HG03280 (cell line): ENCODE measurements around the gene RGS6.

Experiments used
- ATAC-seq: cut with Tn5 transposase; IDR thresholded peaks from one replicate; pipeline ENCODE4 v1.9.1; 2021; ENCODE audit warnings: mild to moderate bottlenecking, moderate library complexity; ENCODE audit not compliant: unreplicated experiment

RGS6 gene

DNA sequence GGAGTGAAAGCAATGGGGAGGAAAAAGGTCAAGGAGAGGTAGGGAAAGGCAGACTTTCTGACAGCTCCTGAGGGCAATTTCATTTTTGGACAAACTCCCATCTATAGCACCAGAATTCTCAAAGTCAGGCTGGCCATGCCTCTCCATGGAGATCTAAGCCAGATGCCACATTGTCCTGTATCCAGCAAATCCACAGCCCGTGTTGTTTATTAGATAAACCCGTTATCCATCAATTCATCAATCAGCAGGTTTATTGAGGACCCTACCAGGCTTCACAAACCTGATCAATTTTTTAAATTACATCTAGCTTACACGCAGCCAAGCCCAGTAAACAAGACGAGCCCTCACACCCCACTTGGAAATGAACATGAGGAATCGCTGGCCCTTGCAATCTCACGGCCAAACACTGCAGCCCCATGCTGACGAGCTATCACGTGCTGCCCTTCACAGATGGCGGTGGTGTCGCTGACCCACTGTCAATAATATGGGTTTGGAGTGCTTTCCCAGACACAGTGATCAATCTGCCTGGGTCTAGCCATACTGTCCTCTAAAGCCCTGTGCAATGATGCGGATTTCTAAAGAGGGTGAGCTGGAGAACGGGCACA, 628.8 kb downstream of the RGS6 start:
- ATAC-seq, result no peak

- no peak for ATAC-seq
Observed at GRCh38 chr14:72562300-72562699, 630.1 kb downstream of the RGS6 start.

GRCh38 chr14:72563676-72564075, 631.4 kb downstream of the RGS6 start:
- no peak for ATAC-seq

GRCh38 chr14:72565149-72565559, 632.9 kb downstream of the RGS6 start:
- no peak for ATAC-seq

DNA sequence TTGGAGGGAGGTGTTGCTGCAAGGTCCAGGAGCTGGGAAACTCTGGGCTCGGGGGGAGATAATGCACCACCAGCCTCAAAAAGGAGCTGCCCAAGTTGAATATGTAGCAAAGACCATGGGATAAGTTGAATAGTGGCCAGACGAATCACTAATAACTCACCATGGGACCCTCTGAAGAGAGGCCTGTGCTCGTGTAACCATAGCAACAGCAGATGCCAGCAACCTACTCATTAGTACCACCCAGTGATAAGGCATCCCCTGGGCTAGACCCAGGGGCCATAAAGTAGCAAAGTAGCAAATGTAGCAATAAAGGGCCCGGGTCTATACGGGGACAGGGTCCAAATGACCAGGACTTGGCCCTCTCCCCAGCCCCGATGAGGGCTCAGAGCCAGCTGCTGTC, 633.7 kb downstream of the RGS6 start:
- no peak for ATAC-seq

GRCh38 chr14:72567226-72567625, 635.0 kb downstream of the RGS6 start:
- ATAC-seq, result no peak

GRCh38 chr14:72568296-72568992, 636.2 kb downstream of the RGS6 start:
- ATAC-seq, result no peak

- no peak for ATAC-seq
Observed at GRCh38 chr14:72573725-72574417, 641.6 kb downstream of the RGS6 start.

DNA sequence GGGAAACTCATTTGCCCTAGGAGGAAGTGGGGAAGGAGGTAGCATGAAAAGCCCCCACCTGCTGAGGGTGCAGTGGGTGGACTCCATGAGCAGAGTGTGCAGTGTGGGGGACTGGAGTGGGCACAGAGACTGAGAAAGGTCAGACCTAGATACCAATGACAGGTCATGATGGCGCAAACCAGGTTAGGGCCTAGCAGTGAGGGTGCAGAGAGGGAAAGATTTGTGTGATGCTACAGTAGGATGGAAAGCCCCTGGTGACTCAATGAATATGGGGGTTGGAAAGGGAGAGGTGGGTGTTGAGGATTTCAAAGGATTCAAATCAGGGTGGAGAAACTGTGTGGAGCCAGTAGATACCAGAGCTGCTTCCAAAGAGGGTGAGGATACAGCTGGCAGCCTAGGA, 642.5 kb downstream of the RGS6 start:
- ATAC-seq, result no peak

DNA sequence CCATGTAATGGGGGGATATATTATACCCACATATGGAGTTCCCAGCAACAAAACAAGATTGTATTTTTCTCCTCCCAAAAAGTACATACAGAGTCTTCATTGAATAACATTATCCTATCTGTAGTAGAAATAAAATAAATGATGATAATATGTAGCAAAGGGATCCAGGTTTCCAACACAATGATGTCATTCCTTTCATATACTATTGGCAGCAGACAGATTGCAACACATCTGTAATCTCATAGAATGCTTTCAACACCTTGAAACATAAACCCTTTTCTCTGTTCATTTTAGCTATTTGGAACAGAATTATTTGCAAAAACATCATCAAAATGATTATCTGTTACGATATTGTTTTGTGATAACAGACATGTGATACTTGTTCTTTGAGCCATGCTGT, 644.0 kb downstream of the RGS6 start:
- no peak for ATAC-seq

- ATAC-seq, result no peak
Observed at GRCh38 chr14:72577521-72577920, 645.3 kb downstream of the RGS6 start.

- ATAC-seq, result no peak
Observed at GRCh38 chr14:72578514-72578913, 646.3 kb downstream of the RGS6 start.

GRCh38 chr14:72582582-72582981, 650.4 kb downstream of the RGS6 start:
- no peak for ATAC-seq

DNA sequence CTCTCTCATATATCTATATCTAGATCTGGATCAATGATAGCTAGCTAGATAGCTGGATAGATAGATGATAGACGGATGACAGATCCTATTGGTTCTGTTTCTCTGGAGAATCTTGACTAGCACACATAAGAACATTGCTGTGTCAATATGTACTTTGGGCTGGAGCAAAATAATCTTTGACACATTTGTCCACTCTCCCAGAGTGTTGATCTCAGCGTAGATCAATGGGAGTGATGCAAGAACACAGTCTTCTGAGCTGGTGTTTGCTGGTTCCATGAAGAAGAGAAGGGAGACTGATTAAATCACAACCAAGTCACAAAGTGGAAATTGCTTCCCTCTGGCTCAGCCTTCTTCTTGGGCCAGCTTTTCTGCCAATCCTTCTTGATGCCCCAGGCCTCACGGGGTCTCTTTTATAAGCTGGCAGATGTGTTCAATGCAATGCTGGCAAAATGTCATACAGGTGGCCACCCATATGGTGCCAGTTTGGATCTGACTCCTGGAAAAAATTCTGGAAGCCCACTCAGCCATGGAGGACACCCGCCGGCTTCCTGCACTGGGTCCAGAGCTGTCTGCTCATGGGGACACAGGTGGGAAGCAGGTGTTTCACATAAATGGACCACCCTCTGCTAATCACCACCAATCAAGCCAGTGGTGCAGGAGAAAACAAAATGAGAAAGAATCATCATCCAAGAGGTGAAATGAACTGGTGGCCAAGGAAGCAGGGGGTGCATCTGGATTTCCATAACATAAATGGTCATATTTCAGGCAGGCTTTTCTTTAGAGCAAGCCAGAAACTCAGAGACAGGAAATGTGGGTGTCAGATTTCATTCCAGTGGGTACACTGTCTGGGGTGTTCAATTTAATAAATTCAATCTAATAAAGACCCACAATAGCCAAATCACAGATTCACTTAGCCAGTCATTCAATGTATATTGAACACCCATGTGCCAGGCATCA, 651.4 kb downstream of the RGS6 start:
- no peak for ATAC-seq

GRCh38 chr14:72588521-72588920, 656.3 kb downstream of the RGS6 start:
- no peak for ATAC-seq

GRCh38 chr14:72589652-72590051, 657.4 kb downstream of the RGS6 start:
- ATAC-seq, result no peak

GRCh38 chr14:72590577-72590976, 658.3 kb downstream of the RGS6 start:
- no peak for ATAC-seq

- no peak for ATAC-seq
Observed at GRCh38 chr14:72591391-72591790, 659.2 kb downstream of the RGS6 start.

- ATAC-seq, result no peak
Observed at GRCh38 chr14:72594099-72594901, 662.1 kb downstream of the RGS6 start.

DNA sequence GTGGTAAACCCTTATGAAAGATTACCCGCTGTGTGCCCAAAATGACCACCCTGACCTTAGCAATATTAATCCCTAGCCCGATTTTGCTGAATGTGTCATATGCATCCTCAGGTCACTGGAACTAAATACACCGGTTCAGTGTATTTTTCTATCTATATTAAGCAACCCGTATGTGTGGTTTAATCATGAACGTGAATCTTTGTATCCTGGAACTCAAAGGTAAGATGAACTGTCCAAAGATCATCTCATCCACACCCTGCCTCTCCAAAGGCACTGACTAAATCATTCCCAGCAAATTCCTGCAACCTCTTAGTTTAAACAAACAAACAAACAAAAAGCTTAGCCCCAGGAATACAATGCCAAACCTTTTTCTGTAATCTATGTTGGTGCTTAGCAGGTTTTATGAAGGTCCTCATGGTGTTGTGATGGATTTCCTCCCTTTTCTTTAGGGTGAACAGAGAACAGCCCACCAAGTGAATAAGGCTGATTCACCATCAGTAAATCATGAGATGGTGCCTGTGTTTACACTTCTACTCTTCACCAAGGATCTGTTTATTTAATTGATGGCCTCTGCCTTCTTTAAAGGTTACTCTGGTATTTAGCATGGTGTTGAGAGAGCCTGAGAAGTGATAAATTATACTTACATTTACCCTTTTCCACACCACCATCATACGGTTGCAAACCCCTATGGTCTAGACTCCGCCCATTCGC, 663.1 kb downstream of the RGS6 start:
- no peak for ATAC-seq
